Activated CD4-positive, alpha-beta T cell treated with anti-CD3 and anti-CD28 coated beads for 1 hour (primary cell): ENCODE data around the gene CD47.

Source experiments
- DNase-seq: peaks from one replicate; pipeline ENCODE4 v3.0.0-alpha.2; 2020

Gene CD47

DNA sequence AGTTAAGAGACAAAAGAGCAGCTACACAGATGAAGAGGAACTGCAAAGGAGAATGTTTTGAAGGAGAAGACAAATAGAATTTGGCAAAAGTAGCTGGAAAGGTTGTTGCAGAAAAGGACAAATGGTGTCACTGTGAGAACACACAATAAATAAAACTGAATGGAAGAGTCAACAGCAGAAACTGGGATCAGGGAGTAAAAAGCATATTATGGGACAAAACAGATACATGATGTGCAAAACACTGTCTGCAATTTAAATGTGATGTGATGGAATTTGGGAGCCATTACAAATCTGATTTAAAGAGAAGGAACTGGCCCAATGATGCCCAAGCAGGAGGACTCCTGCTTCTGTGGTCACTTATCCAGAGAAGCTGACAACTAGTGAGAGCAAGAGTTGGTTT lies 46.1 kb downstream of the CD47 start:
- DNase-seq = no peak

DNA sequence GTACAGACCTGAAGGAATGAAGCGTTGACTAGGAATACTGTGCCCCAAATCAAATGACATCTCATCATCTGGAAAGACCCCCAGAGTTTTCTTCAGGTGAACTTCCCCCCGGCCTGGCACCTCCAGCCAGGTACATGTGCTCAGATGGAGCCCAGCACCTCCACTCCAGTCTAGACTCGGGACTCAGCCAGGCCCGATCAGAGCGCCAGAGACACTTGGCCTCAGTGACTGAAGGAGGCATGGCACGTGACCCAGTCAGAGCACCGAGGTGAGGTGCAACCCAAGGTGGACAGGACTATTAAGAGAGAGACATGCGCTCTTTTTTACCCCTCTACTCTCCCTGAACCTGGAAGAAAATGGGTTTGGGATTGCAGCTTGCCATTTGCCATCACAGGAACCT lies 48.5 kb downstream of the CD47 start:
- DNase-seq = no peak

DNA sequence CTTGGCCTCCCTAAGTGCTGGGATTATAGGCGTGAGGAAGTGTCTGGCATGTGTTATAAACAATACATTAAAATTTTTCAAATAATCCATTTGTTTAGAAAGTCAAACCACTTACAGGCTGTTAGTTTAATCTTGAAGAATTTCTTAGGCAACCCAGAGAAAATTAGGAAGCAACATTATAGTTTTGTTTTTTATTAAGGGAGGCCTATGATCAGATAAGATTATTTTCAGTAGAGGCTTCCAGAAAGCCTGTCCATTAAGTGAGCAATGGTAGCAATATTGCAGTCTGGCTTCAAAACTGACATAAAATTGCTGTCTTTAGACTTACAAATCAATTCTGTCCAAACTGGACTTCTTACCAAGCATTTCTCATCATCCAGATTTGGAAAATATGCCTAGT lies 49.6 kb downstream of the CD47 start:
- DNase-seq = no peak

DNA sequence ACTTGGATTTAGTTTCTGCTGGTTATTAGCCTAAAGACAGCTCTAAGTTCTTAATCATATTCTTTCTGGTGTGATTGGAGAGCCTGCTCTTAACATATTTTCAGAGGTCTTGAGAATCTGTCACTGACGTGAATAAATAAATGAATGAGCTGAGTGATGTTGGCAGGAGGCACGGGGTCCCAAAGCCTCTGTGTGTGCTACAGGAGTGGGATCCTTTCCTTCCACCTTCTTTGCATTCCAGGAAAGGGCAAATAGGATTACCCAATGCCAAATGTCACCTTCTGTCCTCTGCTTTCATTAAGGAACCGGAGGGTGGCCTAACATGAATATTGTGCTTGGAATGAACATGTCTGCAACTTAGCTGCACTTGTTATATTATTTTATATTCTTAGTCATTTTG lies 53.1 kb downstream of the CD47 start:
- no peak for DNase-seq

DNA sequence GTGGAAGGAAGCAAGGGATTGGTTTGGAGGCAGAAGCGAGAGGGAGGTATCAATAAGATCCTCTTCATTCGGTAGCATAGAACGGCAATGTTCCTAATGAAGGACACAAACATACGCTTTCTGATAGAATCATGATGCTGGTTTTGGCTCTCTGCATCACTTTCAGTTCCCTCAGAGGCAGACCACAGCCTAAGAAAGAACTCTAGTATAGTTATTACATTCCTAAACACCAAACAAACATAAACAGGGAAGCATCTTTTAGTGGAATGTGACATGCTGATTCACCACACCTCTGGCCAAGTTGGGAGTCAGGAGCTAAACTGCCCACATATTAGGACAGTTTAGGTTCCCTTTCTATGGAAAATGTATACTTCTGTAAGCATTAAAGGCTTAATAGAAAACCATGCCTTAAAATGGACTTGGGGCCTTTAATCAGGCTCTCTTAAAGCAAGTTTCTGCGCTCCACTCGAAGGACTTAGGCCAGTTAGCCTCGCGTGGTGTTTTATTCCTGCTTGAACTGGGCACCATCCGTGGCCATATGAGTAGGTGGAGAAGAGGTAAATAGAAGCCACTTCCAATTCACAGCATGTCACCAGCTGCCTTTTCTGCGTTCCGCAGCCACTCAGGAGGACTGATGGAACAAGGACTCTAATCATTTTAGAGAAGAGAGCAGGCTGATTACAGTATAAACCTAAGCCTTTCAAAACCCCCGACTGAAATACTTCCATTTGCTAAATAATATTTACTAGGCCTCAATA lies 53.7 kb downstream of the CD47 start:
- DNase-seq = no peak

DNA sequence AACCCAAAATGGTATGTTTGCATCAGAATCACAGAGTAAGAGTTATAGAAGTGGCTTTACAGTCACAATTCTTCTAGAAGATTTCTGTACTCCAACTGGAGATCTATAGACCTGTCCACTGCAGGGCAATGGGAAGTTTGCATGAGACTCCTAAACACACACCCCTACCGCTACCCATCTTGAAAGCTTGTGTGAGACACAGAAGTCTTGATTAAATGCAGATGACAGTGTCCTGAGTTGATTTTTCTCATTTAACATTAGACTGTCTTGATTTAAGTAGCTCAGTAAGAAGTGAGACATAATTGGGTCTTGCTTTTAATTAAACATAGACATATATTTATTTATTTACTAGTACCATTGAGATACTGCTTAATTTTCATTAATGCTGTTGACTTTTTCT lies 54.4 kb downstream of the CD47 start:
- DNase-seq = no peak

DNA sequence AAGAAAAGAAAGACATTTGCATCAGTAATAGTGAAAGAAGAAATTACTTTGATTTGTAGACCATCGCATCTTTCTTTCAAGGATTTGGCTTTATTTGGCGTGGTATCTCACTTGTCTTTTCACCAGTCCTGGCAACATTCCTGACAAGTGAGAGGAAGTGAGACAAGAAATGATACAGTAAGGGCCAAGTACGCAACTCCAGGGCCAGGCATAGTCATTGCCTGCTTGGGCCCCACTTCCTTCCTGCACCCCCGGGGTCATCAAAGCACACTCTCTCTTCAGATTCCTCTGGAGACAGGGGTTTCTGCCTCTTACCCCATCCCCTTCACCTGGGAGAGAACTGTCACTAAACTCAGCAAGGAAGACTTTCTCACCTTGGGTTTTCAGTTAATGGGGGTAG lies 55.1 kb downstream of the CD47 start:
- DNase-seq = no peak

DNA sequence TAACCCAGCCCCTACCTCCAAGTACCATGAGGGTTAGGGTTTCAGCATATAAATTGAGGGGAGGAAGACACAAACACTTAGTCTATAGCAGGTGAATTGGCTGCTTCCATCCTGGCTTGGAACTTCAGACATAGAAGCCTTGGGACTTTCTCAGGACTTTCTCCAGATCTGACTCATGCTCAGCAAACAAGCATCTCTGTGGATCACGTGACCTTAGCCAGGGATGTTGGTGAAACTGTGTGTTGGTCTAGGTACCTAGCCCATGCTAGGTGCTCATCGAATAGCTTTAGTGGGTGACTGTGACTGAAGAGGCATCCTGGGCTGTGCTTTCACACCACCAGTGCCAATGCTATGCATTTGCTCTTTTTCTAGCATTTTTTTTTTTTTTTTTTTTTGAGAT lies 58.9 kb downstream of the CD47 start:
- DNase-seq = no peak

DNA sequence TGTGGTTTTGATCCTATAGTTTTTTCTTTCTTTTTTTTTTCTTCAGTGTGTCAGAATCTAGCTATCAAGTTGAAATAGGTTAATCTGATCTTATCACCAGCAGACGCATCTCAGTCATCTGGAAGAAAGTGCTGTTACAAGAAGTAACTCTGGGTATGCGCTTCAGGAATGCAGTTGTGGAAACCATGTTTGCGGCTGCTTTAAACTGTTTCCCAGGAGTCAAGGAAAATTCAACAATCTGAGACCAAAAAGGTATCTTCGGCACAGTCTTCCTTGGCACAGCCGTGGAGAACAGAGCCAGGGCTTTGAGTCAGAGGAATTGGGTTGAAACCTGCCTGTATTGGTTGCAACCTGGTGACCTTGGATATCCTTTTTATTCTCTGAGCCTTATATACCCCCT lies 59.9 kb downstream of the CD47 start:
- no peak for DNase-seq

DNA sequence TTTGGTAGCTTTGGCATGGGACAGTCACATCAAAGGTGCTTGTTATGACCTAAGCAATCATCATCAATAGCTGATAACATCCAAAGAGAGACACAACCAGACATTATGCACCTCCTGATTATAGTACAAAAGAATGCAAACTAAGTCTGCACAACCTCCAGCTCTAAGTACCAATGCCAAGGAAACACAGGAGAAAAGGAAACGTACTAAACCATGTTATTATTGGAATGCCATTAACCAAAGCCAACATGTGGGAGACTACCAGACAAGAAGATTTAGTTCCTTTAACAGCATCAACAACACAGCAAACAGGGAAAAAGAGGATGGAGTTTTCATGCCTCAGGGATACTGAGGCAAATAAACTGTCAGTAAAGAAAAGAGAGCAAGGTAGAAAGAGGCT lies 61.4 kb downstream of the CD47 start:
- DNase-seq = no peak

DNA sequence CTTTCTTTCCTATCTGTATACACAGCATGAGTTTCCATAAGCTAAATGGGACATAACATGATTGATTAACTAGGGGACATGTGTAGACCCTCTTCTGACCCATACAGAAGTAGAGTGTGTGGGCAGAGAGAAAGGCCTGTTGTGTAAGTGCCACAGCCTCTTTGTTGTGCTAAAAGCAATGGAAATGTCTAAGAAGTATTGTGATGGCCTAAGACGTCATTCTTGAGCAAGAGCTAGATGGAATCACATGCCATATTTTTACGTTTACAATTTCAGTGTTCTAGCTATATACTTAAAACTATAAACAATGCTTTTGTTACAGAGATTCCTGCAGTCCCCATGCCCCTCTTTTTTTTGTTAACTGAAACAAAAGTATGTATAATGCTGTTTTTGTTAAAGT lies 61.9 kb downstream of the CD47 start:
- DNase-seq = no peak

DNA sequence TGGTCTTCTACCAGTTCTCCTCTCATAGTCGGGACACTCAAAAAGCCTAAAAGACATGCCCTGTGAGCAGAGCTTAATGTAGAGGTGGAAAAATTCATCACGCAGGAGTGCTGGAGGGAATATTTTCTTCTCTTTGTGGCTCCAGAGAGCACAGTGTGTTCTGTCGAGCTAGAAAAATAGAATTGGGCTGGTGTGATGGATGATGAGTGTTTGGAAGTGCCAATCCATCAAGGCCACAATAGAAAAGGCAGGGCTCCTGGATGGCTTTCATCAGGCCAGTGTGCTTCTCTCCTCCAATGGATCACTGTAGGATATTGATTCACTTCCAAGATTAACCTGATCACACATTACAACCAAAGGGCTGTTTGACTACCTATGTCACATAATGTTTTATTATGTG lies 65.7 kb downstream of the CD47 start:
- no peak for DNase-seq

DNA sequence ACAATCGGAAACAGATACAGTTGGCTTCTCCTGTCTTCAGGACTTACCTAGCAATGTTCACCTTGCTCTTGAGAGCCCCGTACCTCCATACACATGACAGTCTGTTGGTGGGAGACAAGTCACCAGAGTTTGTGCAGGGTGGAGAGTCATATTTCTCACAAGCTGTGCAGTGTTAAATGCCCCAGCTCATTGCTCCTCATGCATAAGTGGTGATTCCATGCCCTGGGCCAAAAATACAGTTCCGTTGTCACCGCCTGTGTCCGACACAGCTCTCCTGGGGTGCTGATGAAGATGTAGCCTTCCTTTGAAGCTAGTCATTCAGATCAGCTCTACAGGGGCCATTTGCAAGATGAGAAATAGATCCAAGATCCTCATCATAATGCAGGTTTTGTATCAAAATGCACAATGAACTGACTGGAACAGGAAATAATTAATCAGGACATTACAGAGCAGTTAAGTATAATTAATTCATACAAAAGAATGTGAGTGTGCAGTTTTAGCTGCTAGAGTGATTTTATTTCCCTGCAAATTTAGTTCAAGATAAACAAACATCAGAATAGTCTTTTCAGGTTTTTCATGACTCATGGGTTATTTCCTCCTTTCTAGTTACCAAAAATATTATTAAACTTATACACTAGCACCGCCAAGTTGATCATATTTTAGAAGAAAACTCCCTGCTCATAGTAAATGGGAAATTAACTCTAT lies 66.5 kb downstream of the CD47 start:
- no peak for DNase-seq

DNA sequence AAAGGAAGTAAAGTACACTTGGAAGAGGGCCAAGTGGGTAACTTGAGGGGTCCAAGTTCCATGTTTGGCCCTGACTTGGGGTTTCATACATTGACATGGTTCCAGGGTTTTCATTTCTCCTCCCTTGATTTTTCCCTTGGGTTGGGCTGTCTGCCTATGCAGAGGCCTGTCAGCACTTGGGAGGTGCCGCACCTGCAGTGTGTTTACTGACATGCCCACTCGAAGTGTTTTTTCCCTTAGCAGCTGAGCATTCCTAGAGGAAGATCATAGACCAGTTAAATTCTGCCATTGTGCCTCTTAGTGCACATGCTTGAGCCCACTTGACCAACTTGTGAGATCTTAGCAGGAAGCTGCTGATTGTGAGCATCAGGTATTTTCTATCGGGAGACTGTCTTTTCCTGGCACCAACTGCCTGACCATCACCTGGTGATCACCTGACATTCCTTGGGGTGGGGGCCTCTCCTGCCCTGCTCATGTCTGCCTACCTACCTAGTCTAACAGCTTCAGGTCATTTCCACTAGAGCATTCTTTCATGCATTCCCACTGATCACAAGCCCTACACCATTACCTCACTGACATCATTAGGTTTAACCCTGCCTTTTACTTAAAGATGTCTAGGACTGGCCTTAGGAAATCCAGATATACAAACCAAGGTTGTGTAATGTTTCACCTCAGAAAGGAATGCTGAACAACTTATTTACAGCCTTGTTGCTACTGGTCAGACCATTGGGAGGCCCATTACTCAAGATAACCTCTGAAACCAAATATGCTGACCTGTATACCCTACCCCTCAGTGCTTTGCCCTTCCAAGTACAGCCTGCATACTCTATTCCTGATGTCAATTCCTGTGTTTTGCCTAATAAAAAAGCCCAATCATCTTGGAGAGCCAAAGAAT lies 68.3 kb downstream of the CD47 start:
- DNase-seq = no peak

DNA sequence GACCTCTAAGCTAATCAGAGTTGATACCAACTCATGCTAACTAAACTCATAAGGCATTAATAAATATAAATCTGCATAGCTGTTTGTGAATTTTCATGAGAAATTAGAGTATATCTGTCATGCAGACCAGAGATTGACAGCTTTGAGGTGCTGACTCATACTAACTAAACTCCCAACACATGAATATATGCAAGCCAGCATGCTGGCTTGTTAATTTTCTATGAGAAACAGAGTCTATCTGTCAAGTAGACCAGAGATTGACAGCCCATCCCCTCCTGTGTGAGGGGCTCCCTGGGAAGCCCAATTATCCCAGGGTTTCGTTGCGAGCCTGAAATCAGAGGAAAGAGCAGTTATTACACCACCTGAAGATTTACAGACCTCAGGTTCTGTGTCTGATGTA lies 69.3 kb downstream of the CD47 start:
- no peak for DNase-seq

DNA sequence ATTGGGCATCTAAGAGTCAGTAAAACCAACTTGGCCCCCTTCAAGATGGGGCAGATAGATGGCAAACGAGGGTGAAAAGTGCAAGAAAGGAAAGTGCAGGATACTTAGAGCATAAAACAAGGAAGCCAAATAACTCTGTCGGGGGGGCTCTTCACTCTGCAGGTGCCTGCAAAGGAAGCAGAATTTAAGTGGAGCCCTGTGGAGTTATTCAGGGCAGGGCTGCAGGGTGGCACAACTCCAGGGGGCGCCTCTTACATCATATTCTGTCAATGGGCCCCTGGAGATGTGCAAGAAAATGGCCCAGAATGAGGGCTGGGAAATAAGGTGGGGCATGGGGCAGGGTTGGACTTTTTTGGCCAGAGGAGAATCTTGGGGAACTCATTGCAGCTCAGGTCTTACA lies 69.7 kb downstream of the CD47 start:
- DNase-seq = no peak

DNA sequence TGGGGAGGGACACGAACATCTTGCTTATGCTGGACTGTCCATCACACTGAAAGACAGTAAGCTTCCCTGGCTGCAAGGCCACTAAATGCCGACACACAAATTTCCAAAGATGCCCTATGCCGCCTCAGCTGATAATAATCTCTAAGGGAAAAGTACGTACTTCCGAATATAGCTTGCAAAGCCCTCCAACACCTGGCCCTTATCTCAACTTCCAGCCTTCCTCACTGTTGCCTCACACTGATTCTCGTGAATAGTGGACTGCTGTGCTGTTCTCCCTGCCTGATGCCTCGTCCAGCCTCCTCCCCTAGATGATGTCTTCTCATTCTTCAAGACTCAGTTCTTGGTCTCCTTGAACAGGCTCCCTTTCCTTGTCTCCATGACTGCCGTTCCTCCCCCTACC lies 72.3 kb downstream of the CD47 start:
- no peak for DNase-seq

DNA sequence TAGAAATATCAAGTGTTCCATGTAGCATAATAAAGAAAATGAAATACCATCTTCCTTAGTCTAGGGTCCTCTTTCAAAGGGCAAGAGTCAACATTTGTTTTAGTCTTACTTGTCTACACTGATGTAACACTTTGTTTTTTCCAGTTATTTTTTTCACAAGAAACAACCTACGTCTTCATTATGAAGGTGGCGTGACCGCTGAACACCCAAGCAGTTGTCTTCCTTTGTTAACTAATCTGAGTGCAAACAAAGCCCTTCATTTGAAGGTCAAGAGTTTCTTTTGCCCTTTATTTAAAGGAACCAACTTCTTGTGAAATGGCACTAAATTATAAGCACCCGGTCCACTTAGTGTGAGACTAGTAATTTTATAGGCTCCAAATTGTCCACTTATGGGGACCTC lies 73.2 kb downstream of the CD47 start:
- DNase-seq = no peak

DNA sequence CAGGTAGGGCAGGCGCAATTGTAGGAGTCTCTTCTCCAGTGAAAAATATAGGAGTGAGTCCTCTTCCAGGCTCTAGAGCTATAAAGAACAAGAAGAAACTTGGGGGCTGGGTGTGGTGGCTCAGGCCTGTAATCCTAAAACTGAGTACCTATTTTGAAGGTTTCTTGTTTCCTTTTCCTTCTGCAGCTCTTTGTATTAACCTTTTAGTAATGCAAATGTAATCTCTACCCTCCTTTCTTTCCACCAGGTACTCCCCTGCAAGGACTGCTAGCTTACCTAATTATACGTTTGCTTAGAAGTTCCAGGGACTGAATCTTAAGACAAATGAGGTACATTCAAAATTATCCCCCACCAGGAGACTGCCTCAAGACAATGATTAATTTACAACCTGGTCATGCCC lies 75.9 kb downstream of the CD47 start:
- DNase-seq = no peak

DNA sequence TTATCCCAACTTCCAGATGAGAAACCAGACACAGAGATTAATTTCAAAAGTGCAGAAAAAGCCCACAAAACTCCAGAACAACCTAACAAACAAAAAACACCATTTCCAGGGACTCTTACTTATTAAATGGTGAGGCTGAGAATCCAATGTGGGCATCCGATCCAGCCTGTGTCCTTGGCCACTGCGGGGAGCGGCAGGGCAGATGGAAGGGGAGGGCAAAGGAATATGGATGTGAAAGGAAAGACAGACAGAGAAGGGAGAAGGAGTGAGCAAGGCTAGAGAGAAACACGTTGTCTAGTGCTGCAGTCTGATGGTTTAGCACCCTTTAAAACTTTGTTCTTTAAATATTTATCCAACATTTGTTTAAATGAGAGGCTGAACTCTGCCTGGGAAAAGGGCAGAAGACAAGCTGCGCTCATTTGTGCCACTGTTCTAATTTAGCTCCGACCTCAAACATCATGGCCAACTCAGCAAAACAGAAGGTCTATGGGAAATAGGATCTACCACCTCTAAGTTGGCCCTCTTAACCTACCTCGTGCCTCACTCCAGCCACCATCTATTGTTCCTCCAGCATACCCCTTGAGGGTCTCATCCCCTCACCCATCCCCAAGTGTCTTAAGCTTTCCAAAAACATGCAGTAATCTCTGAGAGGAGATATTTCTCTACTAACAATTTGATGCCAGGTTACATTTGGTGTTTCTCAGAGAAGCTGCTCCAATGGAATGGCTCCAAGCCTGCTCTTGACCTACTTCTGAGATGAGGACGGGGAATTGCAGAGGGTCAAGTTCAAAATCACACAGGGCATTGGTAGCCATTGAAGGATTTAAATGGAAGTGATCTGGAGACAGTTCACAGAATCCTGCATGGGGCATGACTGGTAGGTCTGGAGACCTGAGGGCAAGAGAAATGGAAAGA lies 77.4 kb downstream of the CD47 start:
- no peak for DNase-seq

DNA sequence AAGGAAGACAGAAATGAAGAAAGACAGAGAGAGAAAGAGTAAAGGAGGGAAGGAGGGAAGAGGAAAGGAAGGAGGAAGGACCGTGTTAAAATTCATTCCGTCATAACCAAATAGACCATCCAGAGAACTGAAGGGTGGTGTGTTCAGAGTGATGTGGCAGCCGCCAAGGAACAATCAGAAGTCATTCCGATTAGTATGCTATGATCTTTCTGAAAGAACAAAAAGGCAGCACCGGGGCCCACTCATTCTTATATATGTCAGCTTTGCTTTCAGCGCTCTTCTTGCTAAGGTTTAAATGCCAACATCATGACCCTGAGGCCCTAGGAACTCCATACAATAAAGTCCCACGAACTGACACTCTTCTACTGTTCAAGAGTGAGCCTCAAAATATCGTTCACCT lies 78.5 kb downstream of the CD47 start:
- DNase-seq = no peak

DNA sequence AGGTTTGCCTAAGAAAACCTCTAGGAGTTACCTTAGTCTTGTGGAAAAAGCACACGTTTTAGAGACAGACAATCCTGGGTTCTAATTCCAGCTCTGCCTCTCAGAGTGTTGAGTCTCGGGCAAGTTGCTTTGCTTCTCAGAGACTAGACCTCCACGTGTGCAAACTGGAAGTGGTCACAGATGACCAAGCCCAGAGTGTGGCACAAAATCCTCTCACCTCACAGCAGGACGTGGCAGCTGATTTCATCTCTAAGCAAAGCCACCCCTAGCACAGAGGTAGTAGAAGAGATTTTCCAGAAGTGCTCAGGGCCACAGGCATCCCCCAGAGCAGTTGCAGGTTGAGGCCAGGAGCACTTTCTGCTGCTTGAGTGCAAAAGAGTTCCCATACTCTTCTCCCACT lies 79.2 kb downstream of the CD47 start:
- no peak for DNase-seq
